ENCODE data around the gene PARM1.

The PARM1 gene

GRCh38 chr4:74942918-74943253 lies 10.0 kb downstream of the PARM1 start:
- no peak for DNase-seq

- no peak for DNase-seq
Measured at GRCh38 chr4:74944354-74944793, 11.5 kb downstream of the PARM1 start.

GRCh38 chr4:74946196-74946595 lies 13.3 kb downstream of the PARM1 start:
- DNase-seq: no peak

GRCh38 chr4:74947798-74948197 lies 14.9 kb downstream of the PARM1 start:
- no peak for DNase-seq

- DNase-seq: no peak
Measured at GRCh38 chr4:74948236-74948635, 15.3 kb downstream of the PARM1 start.

- DNase-seq: no peak
Measured at GRCh38 chr4:74950200-74950599, 17.3 kb downstream of the PARM1 start.

- no peak for DNase-seq
Measured at GRCh38 chr4:74950882-74951281, 18.0 kb downstream of the PARM1 start.

GRCh38 chr4:74953647-74954046 lies 20.7 kb downstream of the PARM1 start:
- no peak for DNase-seq

- DNase-seq: no peak
Measured at GRCh38 chr4:74958881-74959280, 26.0 kb downstream of the PARM1 start.

GRCh38 chr4:74961230-74961629 lies 28.3 kb downstream of the PARM1 start:
- DNase-seq: no peak

GRCh38 chr4:74962584-74962983 lies 29.7 kb downstream of the PARM1 start:
- DNase-seq: no peak

- no peak for DNase-seq
Measured at GRCh38 chr4:74964311-74964710, 31.4 kb downstream of the PARM1 start.

GRCh38 chr4:74967324-74967723 lies 34.4 kb downstream of the PARM1 start:
- no peak for DNase-seq

- DNase-seq: no peak
Measured at GRCh38 chr4:74968456-74969164, 35.7 kb downstream of the PARM1 start.

GRCh38 chr4:74969507-74970474 lies 36.9 kb downstream of the PARM1 start:
- DNase-seq: no peak

- DNase-seq: no peak
Measured at GRCh38 chr4:74970577-74970976, 37.7 kb downstream of the PARM1 start.

- DNase-seq: no peak
Measured at GRCh38 chr4:74971862-74972261, 38.9 kb downstream of the PARM1 start.

- no peak for DNase-seq
Measured at GRCh38 chr4:74975082-74975481, 42.2 kb downstream of the PARM1 start.

- no peak for DNase-seq
Measured at GRCh38 chr4:74975848-74976824, 43.2 kb downstream of the PARM1 start.

GRCh38 chr4:74982546-74983252 lies 49.8 kb downstream of the PARM1 start:
- no peak for DNase-seq

- no peak for DNase-seq
Measured at GRCh38 chr4:74983253-74983635, 50.3 kb downstream of the PARM1 start.

- no peak for DNase-seq
Measured at GRCh38 chr4:74990276-74990875, 57.5 kb downstream of the PARM1 start.

Measured in NCI-H2081 treated with DMSO at 0.1 percent for 48 hours (cell line).